ENCODE results near the gene ADCY1. TPM values are rescaled to one million over a fixed set of nuclear protein-coding genes. Genes with fewer than 3 reads are reported as not detected.

Gene ADCY1
- total RNA-seq, 4 donors from 2014 or later: 0.15 to 0.72 (median 0.26) TPM

GRCh38 chr7:45625714-45626440 lies 51.7 kb downstream of the ADCY1 start:
- Histone ChIP-seq H3K4me1 (no peaks in the 10 kb centered on the region), H3K9me3 (peaks cover 6% of the 10 kb centered on the region), H3K27me3 (no peaks in the 10 kb centered on the region), H3K27ac (no peak overlapping the region), H3K4me3 (no peak overlapping the region), H3K36me3 (no peaks in the 10 kb centered on the region)
- WGBS: 73% methylated on average over 9 of the region's 13 CpGs
- TF ChIP-seq, protein P1, sequence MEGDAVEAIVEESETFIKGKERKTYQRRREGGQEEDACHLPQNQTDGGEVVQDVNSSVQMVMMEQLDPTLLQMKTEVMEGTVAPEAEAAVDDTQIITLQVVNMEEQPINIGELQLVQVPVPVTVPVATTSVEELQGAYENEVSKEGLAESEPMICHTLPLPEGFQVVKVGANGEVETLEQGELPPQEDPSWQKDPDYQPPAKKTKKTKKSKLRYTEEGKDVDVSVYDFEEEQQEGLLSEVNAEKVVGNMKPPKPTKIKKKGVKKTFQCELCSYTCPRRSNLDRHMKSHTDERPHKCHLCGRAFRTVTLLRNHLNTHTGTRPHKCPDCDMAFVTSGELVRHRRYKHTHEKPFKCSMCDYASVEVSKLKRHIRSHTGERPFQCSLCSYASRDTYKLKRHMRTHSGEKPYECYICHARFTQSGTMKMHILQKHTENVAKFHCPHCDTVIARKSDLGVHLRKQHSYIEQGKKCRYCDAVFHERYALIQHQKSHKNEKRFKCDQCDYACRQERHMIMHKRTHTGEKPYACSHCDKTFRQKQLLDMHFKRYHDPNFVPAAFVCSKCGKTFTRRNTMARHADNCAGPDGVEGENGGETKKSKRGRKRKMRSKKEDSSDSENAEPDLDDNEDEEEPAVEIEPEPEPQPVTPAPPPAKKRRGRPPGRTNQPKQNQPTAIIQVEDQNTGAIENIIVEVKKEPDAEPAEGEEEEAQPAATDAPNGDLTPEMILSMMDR (IDR thresholded peaks at IDR 0.05): no peak
- TF ChIP-seq POLR2A (IDR thresholded peaks at IDR 0.05) (no peak), EP300 (IDR thresholded peaks at IDR 0.05) (no peak), POLR2AphosphoS5 (IDR thresholded peaks at IDR 0.05) (no peak)
- DNase-seq (ENCODE audit: low spot score in 2 of 2): no peak

GRCh38 chr7:45626441-45627430 lies 52.6 kb downstream of the ADCY1 start:
- no peak overlapping the region for H3K27ac ChIP-seq
- no peak overlapping the region for H3K4me3 ChIP-seq
- no peaks in the 10 kb centered on the region for H3K27me3 ChIP-seq
- H3K36me3 ChIP-seq: no peaks in the 10 kb centered on the region
- H3K4me1 ChIP-seq: no peaks in the 10 kb centered on the region
- H3K9me3 ChIP-seq: no peaks in the 10 kb centered on the region
- TF ChIP-seq POLR2AphosphoS5 (IDR thresholded peaks at IDR 0.05): no peak
- TF ChIP-seq, protein P1 (IDR thresholded peaks at IDR 0.05): no peak
- TF ChIP-seq EP300 (IDR thresholded peaks at IDR 0.05): no peak
- no peak for TF ChIP-seq POLR2A (IDR thresholded peaks at IDR 0.05)
- no peak for DNase-seq (ENCODE audit: low spot score in 2 of 2)
- WGBS: 75% methylated on average over 7 of the region's 9 CpGs

DNA sequence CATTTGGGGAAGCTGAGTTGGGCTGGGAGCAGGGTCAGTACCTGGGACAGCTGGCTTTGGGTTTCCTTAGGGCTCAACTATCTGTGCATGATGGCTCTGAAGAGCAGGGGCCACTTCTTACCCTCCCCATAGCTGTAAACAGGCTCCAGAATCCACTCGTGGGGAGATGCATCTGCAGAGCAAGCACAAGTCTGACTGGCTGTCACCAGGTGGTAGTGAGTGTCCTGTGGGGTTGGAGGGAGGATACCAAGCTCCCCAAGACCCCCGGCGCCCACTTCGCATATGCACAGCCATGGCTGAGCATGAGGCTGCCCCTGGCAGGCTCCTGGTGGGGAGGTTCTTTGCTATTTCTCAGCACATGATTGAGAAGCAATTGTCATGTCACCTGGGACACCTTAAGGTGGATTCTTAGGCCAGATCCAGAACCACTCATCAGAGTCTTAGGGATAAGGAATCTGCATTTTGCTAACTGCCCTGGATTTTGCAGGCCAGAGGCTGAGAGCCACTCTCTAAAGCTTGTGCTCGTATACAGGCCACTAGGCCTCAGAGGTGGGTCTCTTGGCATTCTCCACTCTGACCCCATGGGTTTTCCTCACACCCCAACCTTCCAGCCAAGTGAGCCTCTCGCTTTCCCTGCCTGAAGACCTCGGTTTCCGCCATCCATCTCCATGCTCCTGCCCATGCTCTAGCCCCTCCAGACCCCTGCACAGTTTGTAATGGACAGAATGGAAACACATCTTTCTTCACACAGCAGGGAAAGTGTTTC lies 53.7 kb downstream of the ADCY1 start:
- DNase-seq (ENCODE audit: low spot score in 2 of 2): no peak
- H3K4me1 ChIP-seq: no peaks in the 10 kb centered on the region
- H3K4me3 ChIP-seq: no peak overlapping the region
- no peaks in the 10 kb centered on the region for H3K27me3 ChIP-seq
- no peak for TF ChIP-seq POLR2AphosphoS5 (IDR thresholded peaks at IDR 0.05)
- WGBS: 87% methylated on average over 5 of the region's 8 CpGs
- no peaks in the 10 kb centered on the region for H3K9me3 ChIP-seq
- no peaks in the 10 kb centered on the region for H3K36me3 ChIP-seq
- H3K27ac ChIP-seq: no peak overlapping the region

DNA sequence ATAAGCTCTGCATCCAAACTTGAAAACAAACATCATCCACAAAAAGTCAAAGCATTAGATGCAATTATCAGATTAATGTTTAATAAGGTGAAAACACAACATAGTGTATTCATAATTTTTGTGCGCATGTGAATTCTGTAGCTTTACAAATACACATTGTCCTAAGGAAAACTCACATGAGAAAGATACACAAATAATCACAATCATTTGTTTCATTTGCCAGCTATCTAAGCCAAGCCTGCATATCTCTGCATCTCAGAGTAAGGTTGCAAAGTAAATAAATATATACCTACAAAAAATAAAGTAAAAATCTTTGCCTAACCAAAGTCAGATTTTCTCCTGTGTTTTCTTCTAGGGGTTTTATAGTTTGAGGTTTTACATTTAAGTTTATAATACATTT lies 57.4 kb downstream of the ADCY1 start:
- Histone ChIP-seq H3K9me3 (no peaks in the 10 kb centered on the region), H3K27me3 (no peaks in the 10 kb centered on the region), H3K36me3 (no peaks in the 10 kb centered on the region), H3K27ac (no peak overlapping the region), H3K4me1 (no peaks in the 10 kb centered on the region), H3K4me3 (no peak overlapping the region)
- WGBS: 93% methylated on average over 1 of the region's 1 CpG
- no peak for DNase-seq (ENCODE audit: low spot score in 2 of 2)
- TF ChIP-seq, protein P1 (IDR thresholded peaks at IDR 0.05): no peak
- TF ChIP-seq POLR2A (IDR thresholded peaks at IDR 0.05) (no peak), POLR2AphosphoS5 (IDR thresholded peaks at IDR 0.05) (no peak), EP300 (IDR thresholded peaks at IDR 0.05) (no peak)

DNA sequence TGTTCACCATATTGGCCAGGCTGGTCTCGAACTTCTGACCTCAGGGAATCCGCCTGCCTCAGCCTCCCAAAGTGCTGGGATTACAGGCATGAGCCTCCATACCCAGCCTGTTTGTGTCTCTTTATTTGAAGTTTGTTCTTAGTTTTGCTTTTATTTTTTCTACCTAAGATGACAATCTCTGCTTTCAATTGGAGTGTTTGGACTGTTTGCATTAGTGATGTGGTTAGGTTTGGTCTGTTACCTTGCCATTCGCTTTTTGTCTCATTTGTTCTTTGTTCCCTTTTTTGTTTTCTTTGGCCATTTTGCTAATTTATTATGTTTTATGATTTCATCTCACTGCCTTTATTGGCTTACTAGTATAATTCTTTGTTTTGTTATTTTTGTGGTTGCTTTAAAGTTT lies 62.6 kb downstream of the ADCY1 start:
- TF ChIP-seq, protein P1 (IDR thresholded peaks at IDR 0.05): no peak
- TF ChIP-seq POLR2A (IDR thresholded peaks at IDR 0.05) (no peak), EP300 (IDR thresholded peaks at IDR 0.05) (no peak), POLR2AphosphoS5 (IDR thresholded peaks at IDR 0.05) (no peak)
- H3K36me3 ChIP-seq: no peaks in the 10 kb centered on the region
- H3K9me3 ChIP-seq: no peaks in the 10 kb centered on the region
- no peaks in the 10 kb centered on the region for H3K4me1 ChIP-seq
- no peak for DNase-seq (ENCODE audit: low spot score in 2 of 2)
- WGBS: 86% methylated on average over 3 of the region's 3 CpGs
- no peak overlapping the region for H3K27ac ChIP-seq
- no peak overlapping the region for H3K4me3 ChIP-seq
- H3K27me3 ChIP-seq: no peaks in the 10 kb centered on the region

Data from suprapubic skin (tissue), 4 donors.